GM21786 (cell line): ENCODE results near the gene TCF7.

Experiments used
- ATAC-seq: cut with Tn5 transposase; IDR thresholded peaks from one replicate; pipeline ENCODE4 v1.9.1; 2021; ENCODE audit not compliant: unreplicated experiment

Gene TCF7

DNA sequence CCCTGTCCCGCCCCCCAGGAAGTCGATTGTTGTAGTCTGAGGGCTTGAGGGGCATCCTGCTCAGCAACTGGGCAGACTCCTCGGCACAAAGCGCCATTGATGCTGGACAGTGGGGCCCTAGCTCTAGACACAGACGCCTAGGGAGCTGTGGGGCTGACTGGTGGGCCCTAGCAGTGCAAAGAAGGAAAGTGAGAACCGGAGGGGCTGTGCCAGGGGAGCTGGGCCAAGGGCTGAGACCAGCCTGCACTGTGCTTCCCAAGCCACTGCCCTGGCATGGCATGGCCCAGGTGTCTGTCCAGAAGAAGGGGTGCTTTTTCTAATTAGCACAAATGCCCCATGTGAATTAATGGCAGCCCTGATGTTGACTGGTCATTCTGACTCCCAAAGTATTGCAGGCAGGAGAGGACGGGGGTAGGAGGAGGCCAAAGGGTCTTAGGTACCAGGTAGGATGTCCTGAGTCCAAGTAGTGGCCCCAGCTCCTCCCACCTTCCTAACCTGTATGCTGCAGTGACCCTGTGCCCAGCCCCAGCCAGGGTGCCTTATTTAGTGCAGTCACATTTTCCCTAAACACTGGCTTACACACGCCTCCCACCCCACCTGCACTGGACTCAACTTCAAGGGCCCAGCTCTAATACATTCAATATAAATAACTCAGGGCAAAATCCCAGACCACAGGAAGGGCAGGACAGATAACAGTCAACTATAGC, 15.9 kb downstream of the TCF7 start:
- no peak for ATAC-seq

DNA sequence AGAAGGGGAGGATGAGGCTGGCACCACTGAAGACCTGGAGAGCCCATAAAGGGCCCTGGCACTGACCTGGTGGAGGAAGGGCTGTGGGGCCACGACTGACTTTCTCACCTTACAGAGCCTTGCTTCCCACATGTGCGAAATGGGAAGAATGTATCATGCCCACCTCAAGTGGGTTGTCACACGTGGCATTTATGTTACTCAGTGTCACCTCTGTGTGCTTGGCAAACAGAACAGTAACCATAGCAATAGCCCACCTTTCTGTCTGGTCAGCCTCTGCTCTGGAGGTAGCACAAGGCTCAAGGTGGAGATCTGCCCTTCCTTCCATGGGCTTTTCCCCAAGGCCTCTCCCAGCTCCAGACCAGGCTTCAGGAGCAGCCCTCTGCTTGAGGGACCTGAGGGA, 16.7 kb downstream of the TCF7 start:
- ATAC-seq = no peak

GRCh38 chr5:134131578-134132350, 17.3 kb downstream of the TCF7 start:
- no peak for ATAC-seq

DNA sequence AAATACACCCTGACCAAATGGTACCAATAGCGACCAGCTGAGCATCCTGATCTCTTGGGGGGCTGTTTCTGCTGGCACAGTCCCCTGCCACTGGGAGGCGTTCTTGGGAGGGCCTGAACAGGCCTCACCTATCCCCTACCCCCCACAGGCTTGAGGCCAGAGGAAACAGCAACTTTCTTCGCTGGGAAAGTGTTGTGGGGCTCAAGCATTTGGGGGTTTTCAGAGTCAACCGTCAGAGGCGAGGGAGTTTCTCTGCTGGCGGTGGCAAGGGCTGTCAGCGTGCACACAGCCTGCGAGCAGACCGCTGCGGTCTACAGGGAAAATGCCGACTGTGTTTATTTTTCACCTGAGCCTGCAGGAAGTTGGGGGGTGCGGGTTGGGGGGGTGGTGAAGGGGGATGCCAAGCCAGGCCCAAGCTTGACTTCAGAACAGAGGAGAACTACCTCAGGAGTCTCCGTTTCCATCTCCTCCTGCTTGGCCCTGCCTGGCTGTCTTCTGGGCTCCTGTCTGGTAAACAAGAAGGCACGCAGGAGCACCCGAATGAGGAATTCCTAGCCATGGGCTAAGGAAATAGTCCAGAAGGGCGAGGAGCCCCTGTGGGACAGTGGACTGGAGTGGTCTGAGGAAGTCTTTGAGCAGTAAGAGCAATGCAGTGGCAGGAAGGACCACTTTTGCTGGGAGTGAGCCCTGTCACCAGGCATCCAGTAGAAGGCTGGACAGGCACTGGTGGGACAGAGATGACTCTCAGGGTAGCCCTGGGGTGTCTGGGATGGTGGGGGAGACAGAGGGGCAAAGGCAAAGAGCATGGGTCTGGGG, 18.1 kb downstream of the TCF7 start:
- ATAC-seq = peak; percentile 56

- ATAC-seq = no peak
Observed at GRCh38 chr5:134133188-134133994, 18.9 kb downstream of the TCF7 start.

DNA sequence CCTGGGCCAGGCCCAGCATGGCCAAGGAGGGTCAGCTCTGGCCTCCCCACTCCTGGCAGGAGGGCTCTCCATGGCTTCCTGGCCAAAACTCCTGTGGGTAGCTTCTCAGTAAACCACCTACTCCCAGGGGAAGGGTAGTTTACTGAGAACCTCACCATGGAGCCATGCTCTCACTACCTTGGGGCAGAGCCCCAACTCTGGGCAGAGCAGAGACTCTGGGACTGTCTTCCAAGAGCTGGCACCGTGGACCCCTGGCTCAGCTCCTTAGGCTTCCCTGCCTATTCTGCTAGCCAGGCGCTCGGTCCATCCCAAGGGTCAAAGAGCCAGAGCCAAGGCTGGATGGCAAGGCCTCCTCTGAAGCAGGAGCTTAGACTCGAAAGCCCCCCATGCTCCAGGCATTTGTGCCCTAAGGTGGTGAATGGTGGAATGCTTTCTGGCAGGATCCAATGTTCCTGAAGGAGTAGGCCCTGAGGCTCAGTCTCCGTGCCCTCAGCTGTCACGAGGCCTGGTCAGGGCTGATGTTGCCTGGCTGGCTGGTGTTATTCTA, 19.6 kb downstream of the TCF7 start:
- ATAC-seq = no peak

DNA sequence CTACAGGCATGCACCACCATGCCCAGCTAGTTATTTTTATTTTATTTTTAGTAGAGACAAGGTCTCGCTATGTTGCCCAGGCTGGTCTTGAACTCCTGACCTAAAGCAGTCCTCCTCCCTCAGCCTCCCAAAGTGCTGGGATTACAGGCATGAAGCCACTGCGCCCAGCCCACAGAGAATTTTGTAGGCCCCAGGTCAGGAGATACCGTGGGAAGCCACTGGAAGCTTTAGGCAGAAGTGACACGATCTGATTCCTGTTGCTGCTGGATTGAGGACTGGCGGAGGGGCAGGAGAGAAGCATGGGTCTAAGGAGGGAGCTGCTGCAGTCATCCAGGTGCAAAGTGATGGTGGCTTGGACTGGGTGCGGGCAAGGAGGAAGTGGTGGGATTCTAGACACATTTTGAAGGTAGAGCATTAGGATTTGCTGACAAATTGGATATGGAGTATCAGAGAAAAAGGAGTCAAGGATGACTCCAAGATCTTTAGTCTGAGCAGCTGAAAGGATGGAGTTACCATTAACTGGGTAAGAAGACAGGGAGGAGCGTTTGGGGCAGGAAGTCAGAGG, 20.7 kb downstream of the TCF7 start:
- no peak for ATAC-seq

DNA sequence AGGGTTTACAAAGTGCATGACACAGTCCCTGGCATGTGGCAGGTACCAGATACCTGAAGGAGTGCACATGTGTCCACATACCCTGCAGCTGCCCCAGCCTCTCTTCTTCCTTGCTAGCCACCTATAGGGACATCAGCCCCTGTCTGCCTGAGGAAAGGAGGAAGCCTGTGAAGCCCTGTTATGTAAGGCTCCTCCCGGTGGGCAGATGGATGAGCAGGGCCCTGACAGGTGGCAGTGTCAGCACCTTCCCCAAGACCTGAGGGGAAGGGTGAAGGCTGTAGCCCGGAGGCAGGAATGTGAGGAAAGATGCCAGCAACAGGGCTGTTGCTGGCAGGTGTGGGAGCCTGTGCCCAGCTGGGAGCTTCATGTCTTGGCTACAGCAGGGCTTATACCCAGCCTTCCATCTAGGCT, 21.7 kb downstream of the TCF7 start:
- no peak for ATAC-seq

DNA sequence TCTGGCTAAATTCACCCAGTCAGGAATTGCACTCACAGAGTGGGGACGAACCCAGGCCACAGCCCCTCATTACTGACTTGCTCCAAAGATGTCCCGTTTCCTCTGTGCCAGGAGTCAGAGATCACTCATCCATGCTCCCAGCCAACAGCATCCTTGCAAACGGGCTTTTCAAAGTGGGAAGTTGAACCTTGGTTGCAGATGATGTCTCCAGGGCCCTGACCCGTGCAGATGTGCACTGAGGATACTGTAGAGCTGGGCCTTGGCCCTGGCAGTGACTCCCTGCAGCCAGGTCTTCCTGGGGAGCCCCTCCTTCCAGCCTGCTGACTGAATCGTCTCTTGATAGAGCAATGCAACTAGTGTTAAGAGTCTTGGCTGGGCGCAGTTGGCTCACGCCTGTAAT, 22.3 kb downstream of the TCF7 start:
- ATAC-seq = no peak

DNA sequence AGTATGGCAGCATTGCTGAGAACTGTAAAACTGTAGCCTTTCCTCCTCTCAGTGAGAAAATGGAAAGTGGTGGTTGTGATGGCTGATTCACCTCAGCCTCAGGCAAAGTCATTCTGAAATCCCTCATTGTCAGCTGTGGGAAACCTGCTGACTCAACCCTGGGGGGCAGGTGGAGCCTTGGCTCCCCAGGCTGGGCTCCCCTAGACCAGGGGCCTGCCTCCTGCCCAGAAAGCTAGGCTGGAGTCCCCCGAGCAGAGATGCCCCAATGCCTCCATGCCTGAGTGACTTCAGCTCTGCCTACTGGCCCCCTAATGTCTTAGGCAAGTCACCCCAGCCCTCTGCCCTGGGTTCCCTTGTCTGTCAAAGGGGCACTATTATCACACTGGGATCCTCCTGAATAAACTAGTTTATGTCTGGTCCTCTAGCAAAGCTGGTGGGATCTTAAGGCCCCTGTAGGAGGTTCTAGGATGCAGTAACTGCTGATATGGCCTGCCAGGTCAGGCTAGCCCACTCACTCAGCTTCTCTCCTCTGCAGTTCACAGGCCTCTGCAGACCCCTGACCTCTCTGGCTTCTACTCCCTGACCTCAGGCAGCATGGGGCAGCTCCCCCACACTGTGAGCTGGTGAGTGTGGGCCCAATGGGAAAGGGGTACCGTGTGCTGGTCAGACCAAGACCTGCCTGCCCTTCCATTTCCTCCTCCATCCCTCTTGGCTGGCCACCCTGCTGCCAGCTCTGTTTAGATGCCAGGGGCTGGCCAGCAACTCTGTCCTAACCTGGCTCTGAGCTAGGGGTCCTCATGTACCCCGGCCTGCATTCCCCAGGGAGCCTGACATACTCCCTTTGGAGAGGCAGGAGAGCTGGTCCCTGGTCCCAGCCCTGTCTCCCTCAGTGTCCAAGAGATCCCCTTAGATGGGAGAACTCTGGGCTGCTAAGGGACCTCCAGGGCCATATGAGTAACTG, 24.2 kb downstream of the TCF7 start:
- ATAC-seq = peak; percentile 74

- no peak for ATAC-seq
Observed at GRCh38 chr5:134139377-134139851, 24.9 kb downstream of the TCF7 start.

- no peak for ATAC-seq
Observed at GRCh38 chr5:134139891-134140469, 25.5 kb downstream of the TCF7 start.

DNA sequence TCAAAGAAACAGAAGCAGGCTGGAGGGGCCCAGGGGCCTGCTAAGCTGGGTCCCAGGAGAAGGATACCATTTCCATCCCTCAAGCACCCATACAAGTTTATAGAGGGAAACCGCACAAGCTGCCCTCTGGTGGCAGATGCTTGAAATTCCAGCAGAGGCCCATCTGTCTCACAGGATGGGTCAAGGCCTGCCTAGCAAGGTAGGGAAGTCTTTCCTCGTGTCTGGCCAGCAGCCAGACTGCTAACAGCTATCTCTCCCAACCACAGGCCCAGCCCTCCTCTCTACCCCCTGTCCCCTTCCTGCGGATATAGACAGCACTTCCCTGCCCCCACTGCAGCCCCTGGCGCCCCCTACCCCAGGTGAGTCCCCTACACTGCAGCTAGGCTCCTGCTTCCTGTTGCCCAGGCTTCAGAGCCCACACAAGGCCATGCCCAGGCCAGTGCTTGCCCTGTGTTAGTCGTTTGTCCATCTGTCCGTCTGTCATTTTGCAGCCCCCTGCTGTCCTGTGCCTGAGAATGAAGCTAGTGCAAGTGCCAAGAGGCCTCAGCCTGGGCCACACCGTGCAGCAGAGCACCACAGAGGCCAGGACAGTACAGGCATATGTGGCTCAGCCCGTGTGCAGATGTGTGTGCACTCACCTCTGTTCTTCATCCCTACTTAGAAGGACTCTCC, 26.2 kb downstream of the TCF7 start:
- ATAC-seq = peak; percentile 54

DNA sequence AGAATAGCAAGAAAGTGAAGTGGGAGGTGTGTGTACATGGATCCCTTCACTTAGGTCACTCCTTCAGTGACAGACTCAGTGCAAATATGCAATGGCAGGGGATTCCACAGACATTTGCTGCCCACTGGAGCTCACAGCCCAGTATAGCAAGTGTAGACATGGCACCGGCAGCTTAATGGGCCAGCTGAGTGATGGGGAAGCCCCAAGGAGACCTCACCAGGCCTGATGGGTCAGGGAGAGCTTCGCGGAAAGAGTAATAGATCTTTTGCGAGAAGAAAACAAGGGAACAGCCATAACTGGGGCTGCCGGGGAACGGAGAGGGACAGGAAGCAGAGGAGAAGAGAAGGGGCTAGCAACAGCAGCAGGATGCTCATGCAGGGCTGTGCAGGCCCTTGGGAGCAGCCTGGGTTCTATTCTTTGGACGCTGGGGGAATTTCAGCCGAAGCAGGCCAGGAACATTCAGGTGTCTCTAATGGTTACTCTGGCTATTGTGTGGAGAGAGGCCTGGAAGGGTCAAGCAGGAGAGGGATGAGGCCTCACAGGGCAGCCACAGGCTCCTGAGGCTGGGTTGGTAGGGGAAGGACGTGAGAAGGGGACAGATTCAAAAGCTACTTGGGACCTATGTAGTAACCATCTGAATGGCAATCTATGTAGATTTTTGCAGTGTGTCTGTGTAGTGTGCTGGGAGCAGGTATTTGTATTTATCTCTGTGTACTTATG, 27.0 kb downstream of the TCF7 start:
- no peak for ATAC-seq

DNA sequence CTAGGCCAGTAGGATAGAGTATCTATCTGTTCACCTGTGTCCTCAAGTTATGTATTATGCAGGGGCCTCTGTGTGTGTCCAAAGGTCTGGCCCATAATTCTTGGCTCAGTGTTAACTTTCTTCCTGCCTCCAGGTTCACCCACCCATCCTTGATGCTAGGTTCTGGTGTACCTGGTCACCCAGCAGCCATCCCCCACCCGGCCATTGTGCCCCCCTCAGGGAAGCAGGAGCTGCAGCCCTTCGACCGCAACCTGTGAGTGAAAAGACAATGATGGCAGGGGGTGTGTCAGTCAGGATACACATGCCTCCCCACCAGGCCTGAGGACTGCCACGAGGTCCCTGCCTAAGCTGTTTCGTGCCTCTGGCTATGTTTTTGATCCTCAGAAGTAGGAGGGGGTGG, 27.6 kb downstream of the TCF7 start:
- ATAC-seq = no peak

GRCh38 chr5:134142806-134143205, 28.3 kb downstream of the TCF7 start:
- ATAC-seq = no peak

DNA sequence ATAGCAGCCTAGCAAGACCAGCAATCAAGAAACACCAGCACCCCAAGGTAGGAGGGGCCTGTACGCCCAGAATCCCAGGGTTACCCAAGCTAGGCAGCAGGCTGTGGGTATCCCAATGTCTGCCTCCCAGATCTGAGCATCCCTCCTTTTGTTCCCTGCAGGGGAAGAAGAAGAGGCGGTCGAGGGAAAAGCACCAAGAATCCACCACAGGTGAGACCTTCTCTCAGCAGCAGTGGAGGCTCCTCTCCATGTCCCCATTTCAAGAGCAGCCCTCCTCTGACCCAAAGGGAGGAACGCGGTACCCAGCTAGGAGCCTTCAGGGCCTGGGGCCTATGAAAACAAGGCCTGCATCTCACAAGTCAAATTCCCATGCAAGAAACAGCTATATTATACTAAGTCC, 28.9 kb downstream of the TCF7 start:
- no peak for ATAC-seq
